Measurements from ENCODE around the gene TMEM266. TPM values are rescaled to one million over a fixed set of nuclear protein-coding genes. Genes with fewer than 3 reads are reported as not detected.
A peak's percentile ranks its signal among the peaks of the same experiment; 100 is the strongest.

TMEM266 gene
- total RNA-seq, 2 experiments from 2014 or later: not detected

- H3K36me3 ChIP-seq (ENCODE audit: insufficient read depth, low read length): no peaks in the 10 kb centered on the region
- no peak overlapping the region for H3K27ac Mint-ChIP-seq
- peak; percentile 92 for TF ChIP-seq CTCF (IDR thresholded peaks at IDR 0.05)
- H3K4me1 ChIP-seq (ENCODE audit: insufficient read depth, low read length): peaks cover 15% of the 10 kb centered on the region
- no peak overlapping the region for H3K27ac ChIP-seq (ENCODE audit: low read depth in 1 of 2, low read length in 2 of 2)
- no peaks in the 10 kb centered on the region for H3K36me3 Mint-ChIP-seq (ENCODE audit: low read depth)
- no peak overlapping the region for H3K4me3 ChIP-seq (ENCODE audit: low read length)
- H3K27me3 ChIP-seq (ENCODE audit: control insufficient read depth in 1 of 2, insufficient read depth in 2 of 2, low read length in 2 of 2): peaks cover 0 to 13% of the 10 kb centered on the region in 2 experiments
- H3K4me3 Mint-ChIP-seq: no peak overlapping the region
- ChIA-PET POLR2A (no interaction called here), CTCF (interaction anchor here (4.0 kb wide), 1 partner anchor 12 kb away, joined by 23 read pairs; no protein-coding TSS in a partner anchor)
- no peaks in the 10 kb centered on the region for H3K9me3 Mint-ChIP-seq
- H3K4me1 Mint-ChIP-seq (ENCODE audit: low read depth): peaks cover 6% of the 10 kb centered on the region
- intact Hi-C loops (cut with DNase I, micrococcal nuclease): no loop called here
- peak; percentile 51 to 84 (median 66) for DNase-seq
- ATAC-seq (ENCODE audit: poor library complexity): peak; percentile 86
- H3K27me3 Mint-ChIP-seq: peaks cover 16% of the 10 kb centered on the region
- no peaks in the 10 kb centered on the region for H3K9me3 ChIP-seq (ENCODE audit: control insufficient read depth in 1 of 2, insufficient read depth in 1 of 2, low read length in 2 of 2)
These were observed 91.3 kb downstream of the TMEM266 start for GRCh38 chr15:76150971-76151598.

GRCh38 chr15:76151599-76151974 lies 91.8 kb downstream of the TMEM266 start:
- Mint-ChIP-seq H3K36me3 (ENCODE audit: low read depth) (no peaks in the 10 kb centered on the region), H3K4me3 (no peak overlapping the region), H3K4me1 (ENCODE audit: low read depth) (peaks cover 6% of the 10 kb centered on the region), H3K27ac (no peak overlapping the region), H3K27me3 (peaks cover 11% of the 10 kb centered on the region), H3K9me3 (no peaks in the 10 kb centered on the region)
- ChIA-PET CTCF (interaction anchor here (4.0 kb wide), 1 partner anchor 12 kb away, joined by 23 read pairs; no protein-coding TSS in a partner anchor), POLR2A (no interaction called here)
- H3K27me3 ChIP-seq (ENCODE audit: control insufficient read depth in 1 of 2, insufficient read depth in 2 of 2, low read length in 2 of 2): peaks cover 0 to 12% of the 10 kb centered on the region in 2 experiments
- ATAC-seq (ENCODE audit: poor library complexity) (no peak), DNase-seq (no peak)
- H3K27ac ChIP-seq (ENCODE audit: low read depth in 1 of 2, low read length in 2 of 2): no peak overlapping the region
- intact Hi-C loops (cut with DNase I, micrococcal nuclease): no loop called here
- no peaks in the 10 kb centered on the region for H3K9me3 ChIP-seq (ENCODE audit: control insufficient read depth in 1 of 2, insufficient read depth in 1 of 2, low read length in 2 of 2)
- H3K36me3 ChIP-seq (ENCODE audit: insufficient read depth, low read length): no peaks in the 10 kb centered on the region
- TF ChIP-seq CTCF (IDR thresholded peaks at IDR 0.05): no peak
- H3K4me1 ChIP-seq (ENCODE audit: insufficient read depth, low read length): peaks cover 15% of the 10 kb centered on the region
- H3K4me3 ChIP-seq (ENCODE audit: low read length): no peak overlapping the region

GRCh38 chr15:76152197-76152596 lies 92.4 kb downstream of the TMEM266 start:
- intact Hi-C loops (cut with DNase I, micrococcal nuclease): no loop called here

More at GRCh38 chr15:76152197-76152596, 92.4 kb downstream of the TMEM266 start:
- Histone ChIP-seq H3K4me3 (ENCODE audit: low read length) (no peak overlapping the region), H3K27ac (ENCODE audit: low read depth in 1 of 2, low read length in 2 of 2) (no peak overlapping the region), H3K36me3 (ENCODE audit: insufficient read depth, low read length) (no peaks in the 10 kb centered on the region), H3K4me1 (ENCODE audit: insufficient read depth, low read length) (peaks cover 15% of the 10 kb centered on the region), H3K9me3 (ENCODE audit: control insufficient read depth in 1 of 2, insufficient read depth in 1 of 2, low read length in 2 of 2) (no peaks in the 10 kb centered on the region), H3K27me3 (ENCODE audit: control insufficient read depth in 1 of 2, insufficient read depth in 2 of 2, low read length in 2 of 2) (peaks cover 0 to 6% of the 10 kb centered on the region in 2 experiments)
- H3K9me3 Mint-ChIP-seq: no peaks in the 10 kb centered on the region
- DNase-seq (no peak), ATAC-seq (ENCODE audit: poor library complexity) (no peak)
- TF ChIP-seq CTCF (IDR thresholded peaks at IDR 0.05): no peak
- no peak overlapping the region for H3K27ac Mint-ChIP-seq
- POLR2A ChIA-PET: no interaction called here
- H3K4me1 Mint-ChIP-seq (ENCODE audit: low read depth): peaks cover 6% of the 10 kb centered on the region
- no peaks in the 10 kb centered on the region for H3K36me3 Mint-ChIP-seq (ENCODE audit: low read depth)
- no peak overlapping the region for H3K4me3 Mint-ChIP-seq
- CTCF ChIA-PET: interaction anchor here (4.0 kb wide), 1 partner anchor 13 kb away, joined by 23 read pairs; no protein-coding TSS in a partner anchor
- H3K27me3 Mint-ChIP-seq: peaks cover 5% of the 10 kb centered on the region

Measured in CD4-positive, alpha-beta T cell (primary cell).